GM10847 (cell line): ENCODE results near the gene DPCD.

Experiments used
- POLR2A ChIP-seq: IDR thresholded peaks from 2 replicates; pipeline ENCODE4 v1.6.1; 2011; ENCODE audit not compliant: insufficient read length; ENCODE audit errors: extremely low read depth

The DPCD gene

DNA sequence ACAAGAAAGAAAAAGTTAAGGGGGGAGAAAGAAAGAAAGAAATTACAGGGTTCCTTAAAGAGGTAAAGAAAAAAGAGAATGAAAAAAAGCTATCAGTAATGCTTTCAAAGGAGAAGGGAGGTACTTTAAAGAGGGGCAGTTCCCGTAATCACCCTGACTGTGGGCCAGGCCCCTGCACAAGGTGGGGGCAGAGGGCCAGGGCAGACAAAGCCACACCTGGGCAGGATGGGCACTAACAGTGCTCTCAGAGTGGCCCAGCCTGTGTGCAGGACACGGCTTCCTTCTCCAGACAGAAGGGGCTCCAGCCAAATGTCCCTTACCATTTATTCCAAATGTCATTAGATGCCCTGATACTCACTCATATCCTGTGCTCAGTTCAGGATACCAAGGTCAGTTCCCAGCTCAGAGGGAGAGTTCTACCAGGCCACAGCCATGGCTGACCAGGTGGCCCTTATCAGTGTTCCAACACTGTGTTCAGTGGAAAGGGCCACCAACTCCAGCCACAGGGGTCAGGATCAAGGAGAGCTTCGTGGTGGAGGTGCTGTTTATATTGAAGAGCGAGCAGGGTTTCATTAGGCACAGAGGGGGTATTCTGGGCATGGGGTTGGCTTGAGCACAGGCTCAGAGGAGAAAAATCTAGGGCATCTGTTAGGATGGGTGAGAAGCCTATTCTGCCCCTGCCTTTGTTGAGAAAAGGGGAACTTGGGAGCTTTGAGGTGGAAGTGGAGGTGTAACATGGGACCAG lies 29.9 kb downstream of the DPCD start:
- TF ChIP-seq POLR2A = no peak

GRCh38 chr10:101618871-101619270 lies 30.8 kb downstream of the DPCD start:
- no peak for TF ChIP-seq POLR2A

GRCh38 chr10:101619983-101620382 lies 31.9 kb downstream of the DPCD start:
- TF ChIP-seq POLR2A = no peak

GRCh38 chr10:101623528-101623927 lies 35.4 kb downstream of the DPCD start:
- no peak for TF ChIP-seq POLR2A

- no peak for TF ChIP-seq POLR2A
Observed at GRCh38 chr10:101624526-101625102, 36.5 kb downstream of the DPCD start.

DNA sequence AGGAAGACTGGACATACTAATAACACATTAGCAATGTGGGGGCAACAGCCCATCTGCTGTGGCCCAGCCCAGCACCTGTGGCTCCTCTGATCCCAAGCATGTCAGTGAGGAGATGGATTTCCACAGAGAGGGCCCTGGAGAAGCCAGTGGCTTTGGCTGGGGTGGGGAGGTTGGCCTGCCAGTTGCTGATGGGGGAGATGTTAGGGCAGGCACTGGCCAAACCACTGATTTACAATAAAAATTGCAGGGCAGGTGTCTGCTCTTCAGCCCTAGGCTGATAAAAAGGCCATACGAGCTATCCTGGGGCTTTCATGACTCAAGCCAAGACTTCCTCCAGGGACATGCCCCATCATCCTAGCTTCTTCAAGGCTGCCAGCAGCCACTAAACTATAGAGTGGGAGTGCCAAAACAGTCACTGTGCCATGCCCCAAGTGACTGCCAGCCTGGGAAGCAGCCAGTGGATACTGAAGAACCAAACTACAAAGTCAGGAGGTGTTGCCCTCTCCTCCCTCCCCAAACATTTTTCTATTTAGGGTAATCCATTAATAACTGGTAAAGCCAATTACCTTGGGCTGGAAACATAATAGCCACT lies 37.8 kb downstream of the DPCD start:
- no peak for TF ChIP-seq POLR2A

DNA sequence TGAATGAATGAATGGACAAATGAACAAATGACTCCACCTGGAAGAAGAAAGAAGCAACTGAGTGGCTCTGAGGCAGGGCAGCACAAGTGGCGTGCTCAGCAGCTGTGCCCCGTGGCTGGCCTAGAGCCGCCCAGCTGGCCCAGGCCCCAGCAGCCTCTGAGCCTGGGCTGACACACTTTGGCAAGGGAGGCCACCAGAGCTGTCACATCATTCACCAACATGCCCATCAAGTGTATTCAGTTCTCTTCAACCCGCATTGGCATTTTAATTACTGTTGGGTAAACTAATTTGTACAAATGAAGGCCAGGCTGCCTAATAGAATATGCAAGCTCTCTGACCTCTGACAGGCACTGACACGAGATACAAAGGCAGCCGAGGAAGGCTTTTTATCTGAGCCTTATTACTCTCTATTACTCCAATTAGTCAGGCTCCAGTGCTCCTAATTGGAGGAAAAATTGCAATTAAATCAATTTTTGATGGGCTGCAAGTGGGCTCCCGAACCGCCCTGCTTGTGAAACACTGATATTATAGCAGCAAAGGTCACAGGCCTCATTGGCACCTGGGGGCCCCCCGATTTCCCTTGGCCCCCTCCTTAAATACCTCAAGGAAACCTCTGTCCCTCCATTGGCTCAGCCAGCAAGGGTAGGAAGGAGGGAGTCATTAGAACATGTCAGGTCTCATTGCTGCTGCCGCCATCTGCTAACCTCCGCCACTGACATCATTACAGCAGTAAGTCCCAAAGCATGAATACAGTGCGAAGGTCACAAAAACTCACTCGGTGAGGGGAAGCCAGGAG lies 41.9 kb downstream of the DPCD start:
- TF ChIP-seq POLR2A = no peak

DNA sequence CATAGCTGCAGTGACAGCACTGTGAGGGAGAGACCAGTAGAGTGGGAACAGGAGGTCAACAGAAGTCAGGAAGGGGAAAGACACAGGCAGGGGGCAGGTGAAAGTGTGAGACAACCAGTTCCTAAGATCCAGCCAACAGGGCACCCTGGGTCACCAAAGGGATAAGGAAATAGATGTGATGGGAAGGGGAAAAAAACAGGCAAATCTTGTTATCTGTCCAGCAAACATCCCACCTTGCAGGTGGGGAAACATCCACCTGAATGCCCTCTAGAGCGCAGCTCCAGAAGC lies 42.5 kb downstream of the DPCD start:
- no peak for TF ChIP-seq POLR2A

- TF ChIP-seq POLR2A = no peak
Observed at GRCh38 chr10:101631821-101632475, 43.8 kb downstream of the DPCD start.

GRCh38 chr10:101639141-101639900 lies 51.2 kb downstream of the DPCD start:
- no peak for TF ChIP-seq POLR2A

GRCh38 chr10:101643546-101643945 lies 55.4 kb downstream of the DPCD start:
- TF ChIP-seq POLR2A = no peak

DNA sequence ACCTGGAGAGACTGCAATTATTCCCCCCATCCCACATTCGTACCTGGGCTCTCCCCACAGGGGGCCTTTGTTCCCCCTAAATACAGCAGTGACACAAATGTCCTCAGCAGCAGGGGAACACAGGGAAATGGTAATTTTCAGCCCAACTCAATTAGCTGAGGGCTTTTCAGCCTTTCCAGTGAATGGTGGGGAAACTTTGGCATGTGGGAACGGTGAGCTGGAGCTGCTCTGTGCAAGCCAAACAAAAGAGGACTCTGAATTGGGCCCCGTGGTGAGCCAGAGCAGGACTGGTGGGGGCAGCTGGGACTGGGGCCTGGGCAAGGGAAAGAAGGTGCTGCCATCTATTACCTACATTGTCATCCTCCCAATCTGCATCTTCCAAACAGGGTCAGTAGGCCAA lies 55.9 kb downstream of the DPCD start:
- TF ChIP-seq POLR2A = no peak

DNA sequence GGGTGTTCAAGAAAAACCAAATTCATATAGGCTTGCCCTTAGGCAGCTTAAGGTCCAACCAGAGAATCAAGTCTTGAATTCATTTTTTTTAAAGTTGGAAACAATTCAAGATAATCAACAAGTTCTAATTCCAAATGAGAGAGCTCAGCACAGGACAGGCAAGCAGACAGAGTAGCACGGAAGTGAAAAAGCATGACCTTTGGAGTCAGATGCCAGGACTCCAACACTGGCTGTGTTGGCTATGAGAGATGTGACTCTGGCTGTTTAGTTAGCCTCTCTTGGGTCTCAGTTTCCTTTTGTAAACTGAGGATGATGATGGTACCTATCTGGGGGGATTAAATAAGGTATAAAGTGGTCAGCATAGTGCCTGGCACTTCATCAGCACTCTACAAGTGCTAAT lies 57.5 kb downstream of the DPCD start:
- no peak for TF ChIP-seq POLR2A

GRCh38 chr10:101646364-101646763 lies 58.2 kb downstream of the DPCD start:
- no peak for TF ChIP-seq POLR2A

- TF ChIP-seq POLR2A = no peak
Observed at GRCh38 chr10:101647255-101647654, 59.1 kb downstream of the DPCD start.
